ENCODE measurements around the gene GALM.
"Not testable (repeated sequence)": the region's sequence is repeated elsewhere in the genome, so short reads cannot be mapped to it uniquely, and the experiment has no call there.

The GALM gene

GRCh38 chr2:38737000-38737698 lies 71.2 kb downstream of the GALM start:
- DNase-seq (ENCODE audit: low read depth in 1 of 2, low spot score in 1 of 2): not testable (repeated sequence)

DNA sequence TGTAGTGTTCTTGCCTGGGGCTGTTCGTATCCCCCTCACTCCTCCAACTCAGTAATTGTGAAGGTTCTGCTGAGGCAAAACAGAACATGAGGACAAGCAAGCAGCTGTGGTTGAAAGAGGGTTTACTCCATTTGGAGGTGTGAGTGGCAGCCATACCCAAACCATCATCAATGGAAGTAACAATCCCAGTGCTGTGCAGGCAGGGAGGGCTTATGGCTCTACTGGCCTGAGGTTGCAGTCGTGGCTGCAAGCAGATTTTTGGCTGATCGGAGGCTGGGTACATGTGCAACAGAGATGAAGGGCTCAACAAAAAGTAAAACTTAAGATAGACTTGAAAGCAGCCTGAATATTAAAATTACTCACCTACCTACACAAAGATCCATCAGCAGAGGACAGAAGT lies 72.0 kb downstream of the GALM start:
- DNase-seq (ENCODE audit: low read depth in 1 of 2, low spot score in 1 of 2): no peak

DNA sequence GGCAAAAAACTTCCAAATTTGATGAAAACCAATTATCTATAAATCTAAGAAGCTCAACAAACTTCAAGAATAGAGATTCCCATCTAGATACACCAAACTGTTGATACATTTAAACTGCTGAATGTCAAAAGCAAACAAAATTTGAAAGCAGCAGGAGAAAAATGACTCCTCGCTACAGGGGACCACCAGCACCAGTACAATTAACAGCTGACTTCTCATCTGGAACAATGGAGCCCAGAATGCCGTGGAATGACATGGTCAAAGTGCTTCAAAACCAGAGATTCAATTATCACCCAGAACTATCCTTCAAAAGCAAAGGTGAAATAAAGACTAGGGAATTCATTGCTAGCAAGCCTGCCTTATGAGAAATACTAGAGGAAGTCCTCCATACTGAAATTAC lies 73.6 kb downstream of the GALM start:
- DNase-seq (ENCODE audit: low read depth in 1 of 2, low spot score in 1 of 2): no peak

DNA sequence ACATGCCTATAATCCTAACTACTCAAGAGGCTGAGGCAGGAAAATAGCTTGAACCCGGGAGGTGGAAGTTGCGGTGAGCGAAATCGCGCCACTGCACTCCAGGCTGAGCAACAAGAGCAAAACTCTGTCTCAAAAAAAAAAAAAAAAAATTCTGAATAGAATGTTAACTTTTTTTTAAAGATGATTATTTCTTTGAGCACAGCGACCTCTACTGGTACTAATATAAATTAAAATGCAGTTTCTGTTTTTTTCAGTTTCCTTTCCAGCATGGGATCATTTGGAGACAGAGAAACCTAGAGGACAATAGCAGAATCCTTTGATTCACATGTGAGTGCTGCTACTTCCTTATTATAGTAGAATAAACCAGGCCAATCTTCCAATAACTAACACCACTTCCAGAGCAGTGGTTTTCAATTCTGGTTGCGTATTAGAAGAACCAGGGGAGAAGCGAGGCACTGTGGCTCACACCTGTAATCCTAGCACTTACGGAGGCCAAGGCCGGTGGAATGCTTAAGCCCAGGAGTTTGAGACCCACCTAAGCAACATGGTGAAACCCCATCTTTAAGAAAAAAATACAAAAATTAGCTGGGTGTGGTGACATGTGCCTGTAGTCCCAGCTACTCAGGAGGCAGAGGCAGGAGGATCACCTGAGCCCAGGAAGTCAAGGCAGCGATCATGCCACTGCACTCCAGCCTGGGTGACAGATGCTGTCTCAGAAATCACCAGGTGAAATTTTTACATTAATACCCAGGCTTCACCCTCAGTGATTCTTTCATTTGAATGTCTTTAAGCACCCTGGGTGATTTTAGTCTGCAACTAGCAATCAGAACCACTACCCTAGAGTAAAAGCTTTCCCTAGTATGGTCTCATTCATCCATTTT lies 75.2 kb downstream of the GALM start:
- DNase-seq (ENCODE audit: low read depth in 1 of 2, low spot score in 1 of 2): no peak

GRCh38 chr2:38742797-38743559 lies 77.1 kb downstream of the GALM start:
- DNase-seq (ENCODE audit: low read depth in 1 of 2, low spot score in 1 of 2): no peak

DNA sequence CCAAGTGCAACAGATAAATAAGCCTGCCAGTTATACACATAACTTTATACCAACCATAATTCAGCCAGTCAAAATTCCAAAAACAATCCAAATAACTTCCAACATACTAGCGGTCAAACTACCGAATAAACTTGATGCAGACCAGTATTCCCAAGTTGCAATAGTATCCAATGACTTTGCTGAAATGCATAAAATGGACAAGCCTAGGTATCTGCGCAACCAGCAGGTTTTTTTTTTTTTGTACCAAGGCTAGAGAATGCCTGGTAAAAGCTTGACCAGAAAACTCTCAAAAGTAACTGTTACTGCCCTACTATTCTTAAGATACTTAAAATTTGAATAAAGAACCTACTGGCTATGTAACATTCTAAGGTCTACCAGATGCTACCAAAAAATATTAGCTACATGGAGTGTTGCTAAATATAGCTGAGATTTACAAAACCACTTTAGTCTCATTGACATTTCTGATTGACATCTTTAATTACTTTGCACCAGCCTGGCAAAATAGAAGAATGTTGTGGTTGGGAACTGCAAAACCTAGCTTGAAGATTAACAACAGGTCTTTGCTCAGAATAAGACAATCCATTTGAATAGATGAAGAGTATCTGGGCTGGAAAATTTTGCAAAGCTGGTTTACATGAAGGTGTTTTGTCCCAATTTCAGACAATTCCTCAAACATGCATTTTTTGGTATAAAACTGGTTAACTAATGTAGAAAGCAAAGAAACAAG lies 77.9 kb downstream of the GALM start:
- DNase-seq (ENCODE audit: low read depth in 1 of 2, low spot score in 1 of 2): no peak

DNA sequence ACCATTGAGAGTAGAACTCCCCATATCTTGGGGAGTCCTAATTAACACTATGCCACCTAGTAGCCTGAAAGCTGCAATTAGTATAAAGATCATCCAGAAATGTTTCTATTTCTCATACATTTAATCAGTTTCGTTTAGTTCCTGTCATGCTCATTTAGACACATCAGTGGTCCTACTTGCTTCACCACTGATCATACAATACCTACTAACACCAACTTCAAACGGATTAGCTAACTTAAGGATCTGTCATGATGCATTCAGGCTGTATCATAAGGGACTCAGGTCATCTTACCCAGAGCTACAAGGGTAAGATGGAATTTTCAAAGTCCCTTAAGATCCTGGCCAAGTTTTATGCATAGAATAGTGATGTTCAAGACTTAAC lies 78.5 kb downstream of the GALM start:
- DNase-seq (ENCODE audit: low read depth in 1 of 2, low spot score in 1 of 2): no peak

GRCh38 chr2:38745267-38745666 lies 79.4 kb downstream of the GALM start:
- no peak for DNase-seq (ENCODE audit: low read depth in 1 of 2, low spot score in 1 of 2)

DNA sequence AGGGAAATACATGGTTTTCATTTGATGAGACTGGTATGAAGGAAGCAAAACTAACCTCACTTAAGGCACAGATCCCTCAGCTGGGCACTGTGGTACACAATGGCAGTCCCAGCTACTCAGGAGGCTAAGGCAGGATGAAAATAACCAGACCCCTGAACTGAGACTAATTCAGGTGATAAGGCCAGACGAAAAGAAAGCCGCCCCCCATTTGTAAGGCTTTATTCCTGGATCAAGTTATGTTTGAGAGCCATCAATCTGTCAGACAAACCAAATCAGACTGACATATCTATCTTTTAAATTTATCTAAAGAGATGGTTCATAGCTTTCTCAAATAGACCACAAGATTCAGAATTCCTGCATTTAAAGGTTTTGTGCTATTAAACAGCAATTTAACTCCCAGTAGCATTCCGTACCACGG lies 81.1 kb downstream of the GALM start:
- DNase-seq (ENCODE audit: low read depth in 1 of 2, low spot score in 1 of 2): no peak

GRCh38 chr2:38747819-38748218 lies 81.9 kb downstream of the GALM start:
- DNase-seq (ENCODE audit: low read depth in 1 of 2, low spot score in 1 of 2): no peak

GRCh38 chr2:38748391-38748790 lies 82.5 kb downstream of the GALM start:
- no peak for DNase-seq (ENCODE audit: low read depth in 1 of 2, low spot score in 1 of 2)

DNA sequence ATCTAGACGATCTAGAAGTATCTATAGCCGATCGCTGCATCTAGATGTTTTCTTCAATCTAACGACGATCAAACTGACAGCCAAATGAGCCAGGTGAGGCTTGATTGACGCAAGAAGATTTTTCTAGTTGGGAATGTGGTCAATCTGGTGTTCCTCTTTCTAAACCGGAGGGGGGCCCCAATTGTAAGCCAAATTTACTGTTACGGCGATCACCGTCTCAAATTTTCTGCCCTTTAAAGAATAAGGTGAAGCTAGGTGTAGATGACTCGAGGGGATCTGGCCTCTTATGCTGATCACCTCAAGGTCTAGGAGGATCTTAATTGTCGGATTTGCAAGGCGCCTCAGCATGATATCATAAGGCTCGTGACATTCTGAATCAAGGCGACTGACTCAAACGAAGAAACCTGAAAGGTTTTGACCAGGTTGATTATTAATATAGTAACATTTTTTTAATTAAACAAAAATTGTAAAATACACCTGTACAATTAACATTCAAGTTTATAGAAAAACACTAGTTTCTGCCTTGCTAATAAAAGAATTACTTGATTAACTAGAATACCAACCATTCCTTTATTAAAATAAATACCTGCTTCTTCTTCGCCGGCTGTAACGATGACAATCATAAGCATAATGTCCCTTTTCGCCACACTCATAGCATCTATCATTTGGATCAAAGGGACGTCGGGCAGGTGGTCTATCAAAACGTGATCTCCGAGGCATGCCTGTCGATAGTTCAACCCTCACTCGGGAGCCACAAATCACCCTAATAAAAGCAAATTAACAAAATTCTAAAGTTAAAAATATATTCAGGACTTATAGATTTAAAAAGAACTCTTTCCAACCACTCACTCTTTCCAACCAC lies 83.3 kb downstream of the GALM start:
- no peak for DNase-seq (ENCODE audit: low read depth in 1 of 2, low spot score in 1 of 2)

DNA sequence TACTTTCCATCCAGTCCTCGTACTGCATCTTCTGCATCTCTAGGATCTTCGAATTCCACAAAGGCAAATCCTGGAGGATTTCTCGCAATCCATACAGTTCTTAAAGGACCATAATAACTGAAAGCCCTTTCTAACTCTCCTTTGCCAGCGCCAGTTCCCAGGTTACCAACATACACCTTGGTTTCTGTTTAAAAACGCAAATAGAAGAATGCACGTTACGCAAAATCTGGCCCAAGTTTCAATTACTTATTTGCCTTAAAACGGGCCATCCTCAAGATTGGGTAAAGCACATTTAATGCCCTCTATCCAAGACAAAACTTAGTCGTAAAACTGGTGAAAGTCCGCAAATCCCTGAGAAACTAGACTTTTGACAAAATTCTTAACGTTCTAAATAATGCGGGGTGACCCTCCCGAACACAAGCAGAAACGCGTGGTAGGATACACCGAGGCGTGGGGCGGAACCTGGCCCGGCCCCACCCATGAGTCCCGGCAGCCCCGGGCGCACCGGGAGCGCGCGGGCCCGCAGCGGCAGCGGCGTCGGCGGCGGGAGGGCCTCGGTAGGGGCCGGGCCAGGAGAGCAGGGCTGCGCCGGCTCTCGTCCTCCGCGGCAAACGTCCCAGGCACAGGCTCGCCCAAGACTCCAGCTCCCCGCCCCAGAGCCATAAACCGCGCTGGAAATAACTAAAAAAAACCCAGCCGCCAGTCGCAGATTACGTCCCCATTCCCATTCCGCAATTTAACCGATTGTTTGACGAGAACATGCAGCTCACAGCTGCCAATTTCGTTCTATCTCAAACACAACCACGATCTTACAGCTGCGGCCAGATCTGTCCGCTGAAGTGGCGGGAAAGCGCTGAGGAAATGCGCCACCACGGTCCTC lies 84.3 kb downstream of the GALM start:
- no peak for DNase-seq (ENCODE audit: low read depth in 1 of 2, low spot score in 1 of 2)

- peak; percentile 98 to 99 for DNase-seq (ENCODE audit: low read depth in 1 of 2, low spot score in 1 of 2)
Observed at GRCh38 chr2:38750891-38751595, 85.1 kb downstream of the GALM start, which contains the start of gene SRSF7. SRSF7 (minus strand) TSS chr2:38751361; CDS start chr2:38751256, 105 bp downstream.

- no peak for DNase-seq (ENCODE audit: low read depth in 1 of 2, low spot score in 1 of 2)
Observed at GRCh38 chr2:38751596-38752410, 85.9 kb downstream of the GALM start.

DNA sequence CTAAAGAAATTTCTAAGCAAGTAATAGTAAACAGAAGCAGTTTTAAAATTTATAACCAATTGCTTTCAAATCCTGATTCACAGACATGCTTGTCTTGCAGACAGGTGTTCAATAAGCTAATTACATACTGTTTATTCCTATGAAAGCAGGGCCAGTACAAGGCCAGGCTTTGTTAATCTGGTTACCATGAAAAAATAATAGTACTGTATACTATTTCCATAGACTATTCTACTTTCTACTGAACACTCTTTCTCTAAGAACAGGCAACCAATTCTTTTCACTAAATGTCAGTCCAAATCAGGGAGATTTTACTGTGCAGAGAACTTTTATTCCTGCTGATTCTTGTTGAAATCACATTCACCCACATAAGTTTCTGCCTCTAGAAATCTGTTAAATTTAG lies 88.1 kb downstream of the GALM start:
- DNase-seq (ENCODE audit: low read depth in 1 of 2, low spot score in 1 of 2): no peak

DNA sequence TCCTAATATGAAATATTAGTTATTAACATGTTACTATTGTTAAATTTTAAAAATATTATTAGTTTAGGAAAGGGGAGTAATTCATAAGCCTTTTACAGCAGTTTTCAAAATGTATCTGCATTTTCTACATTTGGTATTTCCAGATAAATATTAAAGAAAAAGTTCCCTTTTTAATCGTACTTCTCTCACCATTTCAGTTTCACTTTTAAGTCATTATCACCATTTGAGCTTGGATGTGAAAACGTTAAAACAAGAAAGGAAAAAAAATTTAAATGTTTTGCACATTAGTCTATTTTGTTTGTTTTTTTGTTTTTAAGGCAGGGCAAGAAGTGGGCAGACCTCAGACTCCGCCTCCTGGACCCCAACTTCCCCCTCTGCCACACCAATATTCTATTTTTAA lies 88.6 kb downstream of the GALM start:
- DNase-seq (ENCODE audit: low read depth in 1 of 2, low spot score in 1 of 2): no peak

GRCh38 chr2:38755891-38756290 lies 90.0 kb downstream of the GALM start:
- not testable (repeated sequence) for DNase-seq (ENCODE audit: low read depth in 1 of 2, low spot score in 1 of 2)

Data from activated CD4-positive, alpha-beta T cell treated with anti-CD3 and anti-CD28 coated beads, Interleukin-2, amount 50 U/mL, for 24 hours (primary cell).